ENCODE measurements around the gene ECE1. TPM values are rescaled to one million over a fixed set of nuclear protein-coding genes. Genes with fewer than 3 reads are reported as not detected.

The ECE1 gene
- total and polyA plus RNA-seq, 9 of the 15 experiments (the other 6 are each of a cell fraction or from before 2014, with no cell fraction given): 0.56 to 34.8 (median 11.0) TPM

DNA sequence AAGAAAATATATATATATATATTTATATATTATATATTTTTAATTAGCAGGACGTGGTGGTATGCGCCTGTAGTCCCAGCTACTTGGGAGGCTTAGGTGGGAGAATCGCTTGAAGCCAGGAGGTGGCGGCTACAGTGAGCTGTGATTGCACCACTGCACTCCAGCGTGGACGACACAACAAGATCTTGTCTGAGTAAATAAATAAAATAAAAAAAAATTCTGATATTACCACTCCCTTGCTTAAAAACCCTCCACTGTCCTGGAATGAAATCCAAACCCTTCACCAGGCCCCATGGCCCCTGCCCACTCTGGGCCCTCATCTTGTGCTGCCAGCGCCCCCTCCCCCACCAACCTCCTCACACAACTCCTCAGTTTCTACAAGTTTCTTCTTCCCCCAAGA lies 1.7 kb upstream of the ECE1 start:
- no peak for TF ChIP-seq HCFC1 (IDR thresholded peaks at IDR 0.05; ENCODE audit: low read depth, low read length)
- no peak for TF ChIP-seq SREBF2 (CRISPR knock-in tag; IDR thresholded peaks at IDR 0.05)
- no peak for TF ChIP-seq ZNF134 (CRISPR knock-in tag; conservative IDR thresholded peaks at IDR 0.05)
- no peak for TF ChIP-seq SMARCE1 (IDR thresholded peaks at IDR 0.05)
- no peak for TF ChIP-seq ZNF766 (CRISPR knock-in tag; conservative IDR thresholded peaks at IDR 0.05)
- no peak for TF ChIP-seq ZNF253 (CRISPR knock-in tag; conservative IDR thresholded peaks at IDR 0.05)
- TF ChIP-seq, protein P1, sequence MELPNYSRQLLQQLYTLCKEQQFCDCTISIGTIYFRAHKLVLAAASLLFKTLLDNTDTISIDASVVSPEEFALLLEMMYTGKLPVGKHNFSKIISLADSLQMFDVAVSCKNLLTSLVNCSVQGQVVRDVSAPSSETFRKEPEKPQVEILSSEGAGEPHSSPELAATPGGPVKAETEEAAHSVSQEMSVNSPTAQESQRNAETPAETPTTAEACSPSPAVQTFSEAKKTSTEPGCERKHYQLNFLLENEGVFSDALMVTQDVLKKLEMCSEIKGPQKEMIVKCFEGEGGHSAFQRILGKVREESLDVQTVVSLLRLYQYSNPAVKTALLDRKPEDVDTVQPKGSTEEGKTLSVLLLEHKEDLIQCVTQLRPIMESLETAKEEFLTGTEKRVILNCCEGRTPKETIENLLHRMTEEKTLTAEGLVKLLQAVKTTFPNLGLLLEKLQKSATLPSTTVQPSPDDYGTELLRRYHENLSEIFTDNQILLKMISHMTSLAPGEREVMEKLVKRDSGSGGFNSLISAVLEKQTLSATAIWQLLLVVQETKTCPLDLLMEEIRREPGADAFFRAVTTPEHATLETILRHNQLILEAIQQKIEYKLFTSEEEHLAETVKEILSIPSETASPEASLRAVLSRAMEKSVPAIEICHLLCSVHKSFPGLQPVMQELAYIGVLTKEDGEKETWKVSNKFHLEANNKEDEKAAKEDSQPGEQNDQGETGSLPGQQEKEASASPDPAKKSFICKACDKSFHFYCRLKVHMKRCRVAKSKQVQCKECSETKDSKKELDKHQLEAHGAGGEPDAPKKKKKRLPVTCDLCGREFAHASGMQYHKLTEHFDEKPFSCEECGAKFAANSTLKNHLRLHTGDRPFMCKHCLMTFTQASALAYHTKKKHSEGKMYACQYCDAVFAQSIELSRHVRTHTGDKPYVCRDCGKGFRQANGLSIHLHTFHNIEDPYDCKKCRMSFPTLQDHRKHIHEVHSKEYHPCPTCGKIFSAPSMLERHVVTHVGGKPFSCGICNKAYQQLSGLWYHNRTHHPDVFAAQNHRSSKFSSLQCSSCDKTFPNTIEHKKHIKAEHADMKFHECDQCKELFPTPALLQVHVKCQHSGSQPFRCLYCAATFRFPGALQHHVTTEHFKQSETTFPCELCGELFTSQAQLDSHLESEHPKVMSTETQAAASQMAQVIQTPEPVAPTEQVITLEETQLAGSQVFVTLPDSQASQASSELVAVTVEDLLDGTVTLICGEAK (IDR thresholded peaks at IDR 0.05): no peak
- TF ChIP-seq, protein P1 (CRISPR knock-in tag; IDR thresholded peaks at IDR 0.05): no peak
- no peak for TF ChIP-seq ZFP36 (IDR thresholded peaks at IDR 0.05; ENCODE audit: low read depth, low read length, partially characterized antibody)
- TF ChIP-seq ZNF644 (tag; IDR thresholded peaks at IDR 0.05; ENCODE audit: low read depth): no peak
- TF ChIP-seq, protein P2, sequence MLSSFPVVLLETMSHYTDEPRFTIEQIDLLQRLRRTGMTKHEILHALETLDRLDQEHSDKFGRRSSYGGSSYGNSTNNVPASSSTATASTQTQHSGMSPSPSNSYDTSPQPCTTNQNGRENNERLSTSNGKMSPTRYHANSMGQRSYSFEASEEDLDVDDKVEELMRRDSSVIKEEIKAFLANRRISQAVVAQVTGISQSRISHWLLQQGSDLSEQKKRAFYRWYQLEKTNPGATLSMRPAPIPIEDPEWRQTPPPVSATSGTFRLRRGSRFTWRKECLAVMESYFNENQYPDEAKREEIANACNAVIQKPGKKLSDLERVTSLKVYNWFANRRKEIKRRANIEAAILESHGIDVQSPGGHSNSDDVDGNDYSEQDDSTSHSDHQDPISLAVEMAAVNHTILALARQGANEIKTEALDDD (IDR thresholded peaks at IDR 0.05): no peak
- TF ChIP-seq HIVEP1 (CRISPR knock-in tag; IDR thresholded peaks at IDR 0.05): no peak
- TF ChIP-seq NFE2L1 (tag; IDR thresholded peaks at IDR 0.05; ENCODE audit: borderline replicate concordance, low read depth): no peak
- Histone ChIP-seq H3K9me3 (replicated peaks; ENCODE audit: control insufficient read depth, insufficient read depth, low read depth, low read length) (no peaks in the 10 kb centered on the region), H3K9me1 (ENCODE audit: control insufficient read depth, insufficient read depth, low read length) (no peaks in the 10 kb centered on the region), H3K27me3 (ENCODE audit: control insufficient read depth in 2 of 2, insufficient read depth in 2 of 2, low read length in 2 of 2) (no peaks in the 10 kb centered on the region; a peak in 1 of 5 replicates), H3K4me2 (ENCODE audit: insufficient read depth, low read length) (no peak overlapping the region), H3K79me2 (ENCODE audit: control insufficient read depth, insufficient read depth, low read length) (no peaks in the 10 kb centered on the region), H3K27ac (ENCODE audit: extremely low read depth, low read depth, low read length) (no peak overlapping the region), H3K36me3 (ENCODE audit: control insufficient read depth, insufficient read depth, low read length) (no peaks in the 10 kb centered on the region), H2AFZ (ENCODE audit: low read depth, low read length) (no peak overlapping the region), H3K4me1 (replicated peaks in 1 of 2; ENCODE audit: control insufficient read depth in 2 of 2, insufficient read depth in 2 of 2, low read length in 2 of 2) (peaks cover 6 to 10% of the 10 kb centered on the region in 2 experiments; a peak in 3 of 5 replicates), H4K20me1 (replicated peaks; ENCODE audit: control insufficient read depth, insufficient read depth, low read length) (peaks cover 51% of the 10 kb centered on the region), H3K9ac (ENCODE audit: insufficient read depth in 1 of 2, low read depth in 2 of 2, low read length in 2 of 2) (no peak overlapping the region), H3K4me3 (no peak overlapping the region)
- DNase-seq (ENCODE audit: extremely low read depth in 1 of 4, low spot score in 3 of 4): no peak
- BruUV-seq (replicated peaks): no TSS peak
- ChIA-PET POLR2A (interaction anchor here (0.6 to 1.9 kb wide), 3 partner anchors 8 to 77 kb away, joined by 3 to 4 read pairs (median 3); no protein-coding TSS in a partner anchor), CTCF (ENCODE audit: low intra/inter-chr PET ratio) (no interaction called here)
- WGBS (ENCODE audit: insufficient coverage, low coverage, missing lambda C conversion rate): 69% methylated on average over 7 of the region's 7 CpGs
- in situ Hi-C loops (cut with MboI) (no loop called here), intact Hi-C loops (cut with micrococcal nuclease) (no loop called here)
- no peak for FAIRE-seq
- no peak for ATAC-seq
